ENCODE measurements around the gene SMPD1.

The SMPD1 gene

DNA sequence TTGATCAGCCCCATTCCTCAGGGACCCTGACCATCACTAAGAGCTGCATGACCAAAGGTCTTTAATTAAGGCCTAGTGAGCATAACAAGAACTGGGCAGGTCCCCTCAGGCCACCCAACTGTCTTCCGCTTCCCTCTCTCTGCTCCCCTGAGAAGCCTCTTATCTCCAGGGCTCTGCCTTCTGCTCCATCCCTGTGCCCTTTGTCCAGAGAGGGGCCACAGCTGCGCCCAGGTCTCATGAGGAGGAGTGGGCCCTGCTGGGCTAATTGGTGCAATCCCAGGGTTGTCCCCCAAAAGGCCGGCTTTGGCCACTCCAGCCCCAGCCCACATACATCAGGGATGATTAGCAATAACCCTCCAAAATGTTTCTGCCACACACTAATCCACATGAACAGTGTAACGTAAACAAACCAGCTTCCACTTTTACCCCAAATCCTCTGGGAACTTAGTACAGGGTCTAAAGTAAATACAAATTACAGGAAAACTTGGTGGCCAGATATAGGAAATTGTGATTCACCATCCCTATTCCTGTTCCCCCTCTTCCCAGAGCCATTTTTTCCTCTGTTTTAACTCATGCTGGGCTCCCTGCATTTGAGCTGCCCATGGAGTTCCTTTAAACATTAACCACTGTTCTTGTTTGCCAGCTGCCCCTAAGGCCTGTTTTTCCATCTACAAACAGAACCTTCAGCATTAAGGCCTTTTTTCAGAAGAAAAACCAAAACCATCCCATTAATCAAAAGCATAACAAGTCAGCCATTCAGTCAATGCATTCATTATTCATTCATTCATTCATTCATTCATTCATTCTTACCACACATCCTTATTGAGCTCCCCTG, 35.4 kb upstream of the SMPD1 start:
- DNase-seq (ENCODE audit: extremely low read depth, low read depth) = no peak
- TF ChIP-seq, protein P1, sequence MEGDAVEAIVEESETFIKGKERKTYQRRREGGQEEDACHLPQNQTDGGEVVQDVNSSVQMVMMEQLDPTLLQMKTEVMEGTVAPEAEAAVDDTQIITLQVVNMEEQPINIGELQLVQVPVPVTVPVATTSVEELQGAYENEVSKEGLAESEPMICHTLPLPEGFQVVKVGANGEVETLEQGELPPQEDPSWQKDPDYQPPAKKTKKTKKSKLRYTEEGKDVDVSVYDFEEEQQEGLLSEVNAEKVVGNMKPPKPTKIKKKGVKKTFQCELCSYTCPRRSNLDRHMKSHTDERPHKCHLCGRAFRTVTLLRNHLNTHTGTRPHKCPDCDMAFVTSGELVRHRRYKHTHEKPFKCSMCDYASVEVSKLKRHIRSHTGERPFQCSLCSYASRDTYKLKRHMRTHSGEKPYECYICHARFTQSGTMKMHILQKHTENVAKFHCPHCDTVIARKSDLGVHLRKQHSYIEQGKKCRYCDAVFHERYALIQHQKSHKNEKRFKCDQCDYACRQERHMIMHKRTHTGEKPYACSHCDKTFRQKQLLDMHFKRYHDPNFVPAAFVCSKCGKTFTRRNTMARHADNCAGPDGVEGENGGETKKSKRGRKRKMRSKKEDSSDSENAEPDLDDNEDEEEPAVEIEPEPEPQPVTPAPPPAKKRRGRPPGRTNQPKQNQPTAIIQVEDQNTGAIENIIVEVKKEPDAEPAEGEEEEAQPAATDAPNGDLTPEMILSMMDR (IDR thresholded peaks at IDR 0.05; ENCODE audit: low read depth, low read length, missing control alignments) = no peak
- no peak overlapping the region for H3K4me3 ChIP-seq (replicated peaks; ENCODE audit: low read depth, low read length)

DNA sequence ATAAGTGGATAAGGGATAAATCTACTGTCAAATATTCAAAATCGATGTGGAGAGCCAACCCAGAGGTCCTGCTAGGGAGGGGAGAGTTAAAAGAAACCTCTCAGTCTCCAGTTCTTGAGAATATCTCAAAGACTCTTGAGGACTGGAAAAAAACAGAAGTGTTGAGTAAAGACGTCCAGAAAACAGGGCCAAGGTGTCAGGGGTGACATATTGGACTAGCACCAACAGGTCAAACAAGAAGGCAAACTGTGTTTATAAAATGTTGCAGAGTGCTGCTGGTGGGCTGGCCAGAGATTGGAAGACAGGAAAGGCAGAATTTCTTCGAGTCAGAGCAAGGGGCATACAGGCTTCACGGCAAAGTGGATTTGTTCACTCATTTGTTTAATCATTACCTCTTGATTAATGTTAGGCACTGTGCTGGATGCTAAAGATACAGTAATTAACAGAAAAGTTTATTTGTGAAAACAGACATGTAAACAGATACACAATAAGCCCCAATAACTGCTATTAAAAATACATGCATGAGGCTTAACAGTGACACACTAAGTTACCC, 33.7 kb upstream of the SMPD1 start:
- no peak overlapping the region for H3K4me3 ChIP-seq (replicated peaks; ENCODE audit: low read depth, low read length)
- DNase-seq (ENCODE audit: extremely low read depth, low read depth) = no peak
- TF ChIP-seq, protein P1 (IDR thresholded peaks at IDR 0.05; ENCODE audit: low read depth, low read length, missing control alignments) = no peak

DNA sequence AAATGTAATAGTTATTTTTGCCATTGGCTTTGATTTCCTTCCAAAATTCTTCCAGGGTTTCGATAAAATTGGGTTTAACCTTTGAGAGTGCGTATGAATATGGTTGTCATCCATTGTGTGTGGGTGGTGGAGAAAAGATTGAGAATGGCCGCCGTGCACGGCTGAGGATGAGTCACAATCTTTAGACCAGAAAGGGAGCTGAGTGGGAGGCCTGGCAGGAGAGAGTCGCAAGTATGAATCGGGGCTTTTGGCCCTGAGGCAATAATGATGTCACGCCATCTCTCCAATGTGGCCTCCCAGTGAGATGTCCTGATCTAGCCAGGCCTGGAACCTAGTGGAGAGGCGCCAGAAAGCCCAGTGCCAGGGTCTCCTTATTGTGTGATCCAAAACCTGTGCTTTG, 33.1 kb upstream of the SMPD1 start:
- no peak overlapping the region for H3K4me3 ChIP-seq (replicated peaks; ENCODE audit: low read depth, low read length)
- TF ChIP-seq, protein P1 (IDR thresholded peaks at IDR 0.05; ENCODE audit: low read depth, low read length, missing control alignments) = no peak
- peak; percentile 57 for DNase-seq (ENCODE audit: extremely low read depth, low read depth)

DNA sequence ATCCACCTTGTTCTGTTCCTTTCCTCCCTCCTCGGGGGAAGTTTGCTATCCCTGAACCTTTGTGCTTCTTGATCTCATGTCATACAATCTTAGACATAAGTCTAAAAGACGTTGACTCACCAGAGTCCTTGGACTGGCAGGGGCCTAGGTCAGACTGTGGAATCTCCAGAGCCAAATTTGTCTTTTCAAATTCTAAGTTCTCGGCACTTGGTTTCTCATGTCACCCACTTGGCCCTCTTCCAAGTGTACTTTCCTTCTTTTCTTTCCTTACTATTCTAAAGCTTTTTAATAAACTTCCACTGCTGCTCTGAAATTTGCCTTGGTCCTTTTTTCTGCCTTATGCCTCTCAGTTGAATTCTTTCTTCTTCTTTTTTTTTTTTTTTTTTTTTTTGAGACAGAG, 30.1 kb upstream of the SMPD1 start:
- H3K4me3 ChIP-seq (replicated peaks; ENCODE audit: low read depth, low read length) = no peak overlapping the region
- TF ChIP-seq, protein P1 (IDR thresholded peaks at IDR 0.05; ENCODE audit: low read depth, low read length, missing control alignments) = no peak
- no peak for DNase-seq (ENCODE audit: extremely low read depth, low read depth)

DNA sequence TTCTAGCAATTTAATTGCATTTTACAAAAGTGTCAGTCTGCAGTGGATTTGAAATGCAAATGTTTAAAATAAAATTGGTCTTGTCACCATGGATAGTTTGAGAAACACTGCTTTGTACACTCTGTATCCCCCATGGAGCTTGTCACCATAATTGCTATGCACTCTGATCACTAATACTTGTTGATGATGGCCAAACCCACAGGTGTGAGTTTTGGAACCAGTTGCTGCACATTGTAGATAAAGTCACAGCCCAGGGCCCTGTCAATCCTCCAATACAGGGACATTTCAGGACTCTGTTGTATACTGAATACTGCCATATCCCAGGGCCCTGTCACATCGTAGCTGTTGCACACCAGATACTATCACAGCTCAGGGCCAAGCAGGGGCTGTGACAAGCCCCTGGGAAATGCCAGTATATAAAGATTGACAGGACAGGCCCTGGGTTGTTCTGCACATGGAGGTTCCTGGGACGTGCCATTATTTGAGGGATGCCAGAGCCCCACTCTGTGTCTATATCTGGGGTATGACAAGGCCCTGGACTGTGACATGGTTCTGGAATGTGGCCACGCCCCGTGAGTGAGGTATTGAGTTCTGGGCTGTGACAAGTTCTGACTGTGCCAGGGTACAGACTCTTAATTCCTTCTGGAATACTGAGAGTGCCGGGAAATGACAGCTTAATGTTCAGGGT, 27.9 kb upstream of the SMPD1 start:
- TF ChIP-seq, protein P1 (IDR thresholded peaks at IDR 0.05; ENCODE audit: low read depth, low read length, missing control alignments) = no peak
- DNase-seq (ENCODE audit: extremely low read depth, low read depth) = no peak
- H3K4me3 ChIP-seq (replicated peaks; ENCODE audit: low read depth, low read length) = no peak overlapping the region

DNA sequence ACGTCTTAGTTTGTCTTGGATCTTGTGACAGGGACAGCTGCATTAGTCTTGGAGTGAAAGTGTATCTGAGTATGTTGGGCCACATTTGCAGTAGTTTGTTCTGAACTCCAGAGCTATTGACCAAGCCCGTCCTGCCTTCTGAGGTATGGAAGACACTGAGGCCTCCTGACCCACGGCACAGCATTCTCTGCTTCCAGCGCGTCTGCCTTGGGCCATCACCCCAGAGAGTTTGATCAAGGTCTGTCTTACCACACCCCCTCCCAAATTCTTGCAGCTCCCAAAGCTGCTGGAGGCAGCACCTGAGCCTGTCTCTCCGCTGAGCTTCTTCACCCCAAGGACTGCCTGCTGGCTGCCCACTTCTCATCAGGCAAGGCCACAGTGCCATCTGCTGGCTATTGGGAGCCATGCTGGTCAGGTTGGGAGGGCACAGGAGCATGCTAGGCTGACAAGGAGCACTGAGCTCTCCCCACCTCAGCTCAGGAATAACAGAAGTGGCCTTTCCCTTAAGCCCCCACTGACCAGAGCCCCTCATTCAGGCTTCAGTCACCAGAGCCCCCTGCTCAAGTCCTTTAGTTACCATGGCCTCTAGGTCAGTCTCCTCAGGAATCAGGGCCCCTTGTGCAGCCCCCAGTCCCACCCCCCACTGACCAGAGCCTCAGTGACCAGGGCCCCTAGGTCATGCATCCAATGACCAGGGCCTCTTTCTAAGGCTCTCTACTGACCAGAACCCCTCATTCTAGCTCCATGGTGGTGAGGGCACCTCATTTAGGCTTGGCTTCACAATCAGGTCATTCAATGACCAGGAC, 27.2 kb upstream of the SMPD1 start:
- TF ChIP-seq, protein P1 (IDR thresholded peaks at IDR 0.05; ENCODE audit: low read depth, low read length, missing control alignments) = peak; percentile 97
- peak; percentile 47 for DNase-seq (ENCODE audit: extremely low read depth, low read depth)
- H3K4me3 ChIP-seq (replicated peaks; ENCODE audit: low read depth, low read length) = no peak overlapping the region

Measured in HFF-Myc (cell line).